ENCODE data around the gene PDCD2L.
"Not testable (repeated sequence)": the region's sequence is repeated elsewhere in the genome, so short reads cannot be mapped to it uniquely, and the experiment has no call there.

Gene PDCD2L

GRCh38 chr19:34380639-34381241 lies 23.5 kb upstream of the PDCD2L start:
- no peak for FAIRE-seq
- DNase-seq (ENCODE audit: insufficient read length), result no peak
- no peak for TF ChIP-seq POLR2A (IDR thresholded peaks at IDR 0.05; ENCODE audit: low read depth, low read length)

GRCh38 chr19:34381399-34382251 lies 22.6 kb upstream of the PDCD2L start:
- no peak for FAIRE-seq

GRCh38 chr19:34382471-34382870 lies 21.7 kb upstream of the PDCD2L start:
- no peak for DNase-seq (ENCODE audit: insufficient read length)
- TF ChIP-seq TAF1 (IDR thresholded peaks at IDR 0.05; ENCODE audit: borderline replicate concordance, low read depth, low read length), result no peak
- TF ChIP-seq POLR2AphosphoS5 (IDR thresholded peaks at IDR 0.05; ENCODE audit: low read depth, low read length), result no peak
- no peak for TF ChIP-seq POLR2A (IDR thresholded peaks at IDR 0.05; ENCODE audit: low read depth, low read length)
- FAIRE-seq, result no peak

More at GRCh38 chr19:34381399-34382251, 22.6 kb upstream of the PDCD2L start:
- TF ChIP-seq TAF1 (IDR thresholded peaks at IDR 0.05; ENCODE audit: borderline replicate concordance, low read depth, low read length) (no peak), POLR2A (IDR thresholded peaks at IDR 0.05; ENCODE audit: low read depth, low read length) (no peak), POLR2AphosphoS5 (IDR thresholded peaks at IDR 0.05; ENCODE audit: low read depth, low read length) (no peak)
- no peak for DNase-seq (ENCODE audit: insufficient read length)

DNA sequence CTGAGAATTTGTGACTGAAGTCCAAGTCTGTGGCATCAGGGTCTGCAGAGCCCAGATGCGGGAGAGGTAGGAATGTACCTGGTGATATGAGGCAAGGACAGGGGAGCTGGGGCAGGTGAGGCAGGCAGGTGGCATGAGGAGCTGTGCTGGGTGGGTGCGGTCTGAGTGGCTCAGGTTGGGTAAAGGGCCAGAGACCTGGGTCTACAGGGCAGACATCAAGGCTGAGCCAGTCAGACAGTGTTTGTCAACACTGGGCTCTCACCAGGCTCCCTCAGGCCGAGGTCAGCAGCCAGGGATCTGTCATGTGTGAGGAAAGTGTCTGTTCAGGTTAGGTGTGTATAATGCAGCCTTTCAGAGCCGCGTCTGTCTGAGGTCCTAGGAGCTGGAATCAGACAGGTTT lies 20.6 kb upstream of the PDCD2L start:
- FAIRE-seq, result no peak
- TF ChIP-seq POLR2AphosphoS5 (IDR thresholded peaks at IDR 0.05; ENCODE audit: low read depth, low read length) (no peak), TAF1 (IDR thresholded peaks at IDR 0.05; ENCODE audit: borderline replicate concordance, low read depth, low read length) (no peak), POLR2A (IDR thresholded peaks at IDR 0.05; ENCODE audit: low read depth, low read length) (no peak; the same call in 1 of the 2 replicates)
- DNase-seq (ENCODE audit: insufficient read length), result no peak

DNA sequence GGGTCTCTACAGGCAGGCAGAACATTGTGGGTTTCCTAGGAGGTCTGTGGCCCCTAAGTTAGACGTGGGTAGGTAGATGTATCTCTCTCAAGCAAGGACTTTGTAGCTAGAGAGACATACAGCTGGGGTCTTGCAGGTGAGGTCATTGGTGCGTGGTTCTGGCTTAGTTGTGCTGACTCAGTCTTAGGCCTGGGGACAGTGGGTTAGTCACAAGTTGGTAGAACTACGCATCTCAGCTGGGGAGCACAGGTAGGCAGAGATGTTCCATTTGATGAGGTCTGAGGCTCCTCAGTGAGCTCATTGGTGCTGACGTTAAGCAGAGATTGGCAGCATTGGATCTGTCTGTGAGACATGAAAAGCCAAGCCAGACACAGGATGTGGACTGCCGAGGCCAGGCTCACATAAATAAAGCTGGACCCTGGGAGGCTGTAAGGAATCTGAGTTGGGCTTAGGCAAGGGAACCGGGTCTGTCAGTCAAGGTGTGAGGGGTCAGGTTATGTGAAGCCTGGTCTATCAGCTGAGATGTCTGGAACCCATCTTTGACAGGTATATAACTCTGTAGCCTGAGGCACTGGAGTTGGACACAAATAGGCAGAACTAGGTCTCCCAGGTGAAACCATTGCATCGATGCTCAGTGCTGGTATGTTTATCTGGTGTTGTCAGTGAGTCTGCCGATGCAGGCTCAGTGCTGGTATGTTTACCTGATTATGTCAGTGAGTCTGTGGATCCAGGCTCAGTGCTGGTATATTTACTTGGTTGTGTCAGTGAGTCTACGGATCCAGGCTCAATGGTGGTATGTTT lies 17.4 kb upstream of the PDCD2L start:
- no peak for TF ChIP-seq TAF1 (IDR thresholded peaks at IDR 0.05; ENCODE audit: borderline replicate concordance, low read depth, low read length)
- TF ChIP-seq POLR2AphosphoS5 (IDR thresholded peaks at IDR 0.05; ENCODE audit: low read depth, low read length), result no peak
- peak; percentile 19 for TF ChIP-seq POLR2A (IDR thresholded peaks at IDR 0.05; ENCODE audit: low read depth, low read length)
- FAIRE-seq, result no peak
- DNase-seq (ENCODE audit: insufficient read length), result no peak

GRCh38 chr19:34387446-34387810 lies 16.8 kb upstream of the PDCD2L start:
- DNase-seq (ENCODE audit: insufficient read length) (no peak), FAIRE-seq (no peak)
- no peak; the same call in 1 of the 2 replicates for TF ChIP-seq POLR2A (IDR thresholded peaks at IDR 0.05; ENCODE audit: low read depth, low read length)
- no peak for TF ChIP-seq POLR2AphosphoS5 (IDR thresholded peaks at IDR 0.05; ENCODE audit: low read depth, low read length)
- TF ChIP-seq TAF1 (IDR thresholded peaks at IDR 0.05; ENCODE audit: borderline replicate concordance, low read depth, low read length), result no peak

- not testable (repeated sequence) for FAIRE-seq; DNase-seq (ENCODE audit: insufficient read length)
Observed at GRCh38 chr19:34388745-34389144, 15.5 kb upstream of the PDCD2L start.

- peak; percentile 72 for FAIRE-seq
- TF ChIP-seq POLR2A (IDR thresholded peaks at IDR 0.05; ENCODE audit: low read depth, low read length) (no peak), POLR2AphosphoS5 (IDR thresholded peaks at IDR 0.05; ENCODE audit: low read depth, low read length) (no peak), TAF1 (IDR thresholded peaks at IDR 0.05; ENCODE audit: borderline replicate concordance, low read depth, low read length) (no peak)
Observed at GRCh38 chr19:34391813-34392212, 12.4 kb upstream of the PDCD2L start.

GRCh38 chr19:34393031-34393430 lies 11.2 kb upstream of the PDCD2L start:
- DNase-seq (ENCODE audit: insufficient read length), result no peak
- no peak for FAIRE-seq
- TF ChIP-seq POLR2A (IDR thresholded peaks at IDR 0.05; ENCODE audit: low read depth, low read length) (no peak), TAF1 (IDR thresholded peaks at IDR 0.05; ENCODE audit: borderline replicate concordance, low read depth, low read length) (no peak), POLR2AphosphoS5 (IDR thresholded peaks at IDR 0.05; ENCODE audit: low read depth, low read length) (no peak)

More at GRCh38 chr19:34391813-34392212, 12.4 kb upstream of the PDCD2L start:
- DNase-seq (ENCODE audit: insufficient read length), result no peak

GRCh38 chr19:34393629-34394028 lies 10.6 kb upstream of the PDCD2L start:
- no peak for DNase-seq (ENCODE audit: insufficient read length)
- no peak for FAIRE-seq

DNA sequence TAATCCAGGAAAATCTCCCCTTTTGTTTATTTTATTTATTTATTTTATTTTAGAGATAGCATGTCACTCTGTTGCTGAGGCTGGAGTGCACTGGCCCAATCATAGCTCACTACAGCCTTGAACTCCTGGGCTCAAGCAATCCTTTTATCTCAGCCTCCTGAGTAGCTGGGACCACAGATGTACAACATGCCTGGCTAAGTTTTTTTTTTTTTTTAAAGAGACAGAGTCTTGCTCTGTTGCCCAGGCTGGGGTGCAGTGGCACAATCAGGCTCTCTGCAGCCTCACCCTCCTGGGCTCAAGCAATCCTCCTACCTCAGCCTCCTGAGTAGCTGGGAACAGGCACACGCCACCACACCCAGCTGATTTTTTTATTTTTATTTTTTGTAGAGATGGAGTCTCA lies 6.3 kb upstream of the PDCD2L start:
- DNase-seq (ENCODE audit: insufficient read length), result no peak
- no peak for FAIRE-seq
- TF ChIP-seq POLR2A (IDR thresholded peaks at IDR 0.05; ENCODE audit: low read depth, low read length), result no peak
- TF ChIP-seq TAF1 (IDR thresholded peaks at IDR 0.05; ENCODE audit: borderline replicate concordance, low read depth, low read length), result no peak
- TF ChIP-seq POLR2AphosphoS5 (IDR thresholded peaks at IDR 0.05; ENCODE audit: low read depth, low read length), result no peak

More at GRCh38 chr19:34393629-34394028, 10.6 kb upstream of the PDCD2L start:
- TF ChIP-seq POLR2A (IDR thresholded peaks at IDR 0.05; ENCODE audit: low read depth, low read length) (no peak), TAF1 (IDR thresholded peaks at IDR 0.05; ENCODE audit: borderline replicate concordance, low read depth, low read length) (no peak), POLR2AphosphoS5 (IDR thresholded peaks at IDR 0.05; ENCODE audit: low read depth, low read length) (no peak)
